ENCODE data around the gene PEX10. TPM values are rescaled to one million over a fixed set of nuclear protein-coding genes. Genes with fewer than 3 reads are reported as not detected.

Gene PEX10
- total and polyA plus RNA-seq, 2 of the 8 experiments (the other 6 are each of a cell fraction or from before 2014, with no cell fraction given): 24.3 to 26.9 TPM

- TF ChIP-seq NANOG (IDR thresholded peaks at IDR 0.05; ENCODE audit: insufficient read depth, low read depth, low read length, poor library complexity, severe bottlenecking) (no peak), SAP30 (IDR thresholded peaks at IDR 0.05; ENCODE audit: insufficient read depth, insufficient replicate concordance, low read length) (no peak), ATF2 (IDR thresholded peaks at IDR 0.05; ENCODE audit: low read length) (no peak), TAF7 (optimal IDR thresholded peaks at IDR 0.05; ENCODE audit: borderline replicate concordance, low read depth, low read length) (no peak), CHD7 (IDR thresholded peaks at IDR 0.05; ENCODE audit: insufficient replicate concordance, low read length) (no peak), TBP (IDR thresholded peaks at IDR 0.05; ENCODE audit: low read depth, low read length) (no peak)
Observed at GRCh38 chr1:2422523-2422922, 10.2 kb upstream of the PEX10 start (continued).

All from H1 (cell line).